ENCODE data around the gene LATS2.

LATS2 gene

DNA sequence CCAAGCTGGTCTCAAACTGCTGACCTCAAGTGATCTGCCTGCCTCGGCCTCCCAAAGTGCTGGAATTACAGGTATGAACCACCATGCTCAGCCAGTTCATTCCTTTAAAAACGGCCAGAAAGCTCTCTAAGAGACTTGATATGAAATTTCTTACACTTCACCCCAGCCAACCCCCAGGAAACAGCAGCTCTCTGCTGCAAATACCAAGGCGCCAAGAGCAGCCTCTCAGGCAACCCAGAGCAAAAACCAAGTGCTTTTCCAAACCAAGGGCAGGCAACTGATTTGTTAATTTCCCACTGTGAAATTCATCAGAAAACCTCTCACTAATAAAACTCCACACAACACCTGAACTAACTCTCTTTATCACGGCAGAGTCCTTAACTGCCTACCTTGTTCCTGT is 44.9 kb downstream of the LATS2 start:
- Mint-ChIP-seq H3K27ac (peak overlapping the region; percentile 98 to 99), H3K27me3 (no peaks in the 10 kb centered on the region), H3K4me3 (peak overlapping the region; percentile 35 to 46), H3K9me3 (peaks cover 0 to 5% of the 10 kb centered on the region in 2 donors), H3K4me1 (peaks cover 18% of the 10 kb centered on the region)
- ATAC-seq (no peak), DNase-seq (no peak)

GRCh38 chr13:21015284-21015683 is 46.1 kb downstream of the LATS2 start:
- Mint-ChIP-seq H3K9me3 (peaks cover 6 to 7% of the 10 kb centered on the region in 2 donors), H3K4me3 (no peak overlapping the region), H3K27me3 (no peaks in the 10 kb centered on the region), H3K4me1 (peaks cover 28% of the 10 kb centered on the region), H3K27ac (no peak overlapping the region)
- DNase-seq (no peak), ATAC-seq (no peak)

DNA sequence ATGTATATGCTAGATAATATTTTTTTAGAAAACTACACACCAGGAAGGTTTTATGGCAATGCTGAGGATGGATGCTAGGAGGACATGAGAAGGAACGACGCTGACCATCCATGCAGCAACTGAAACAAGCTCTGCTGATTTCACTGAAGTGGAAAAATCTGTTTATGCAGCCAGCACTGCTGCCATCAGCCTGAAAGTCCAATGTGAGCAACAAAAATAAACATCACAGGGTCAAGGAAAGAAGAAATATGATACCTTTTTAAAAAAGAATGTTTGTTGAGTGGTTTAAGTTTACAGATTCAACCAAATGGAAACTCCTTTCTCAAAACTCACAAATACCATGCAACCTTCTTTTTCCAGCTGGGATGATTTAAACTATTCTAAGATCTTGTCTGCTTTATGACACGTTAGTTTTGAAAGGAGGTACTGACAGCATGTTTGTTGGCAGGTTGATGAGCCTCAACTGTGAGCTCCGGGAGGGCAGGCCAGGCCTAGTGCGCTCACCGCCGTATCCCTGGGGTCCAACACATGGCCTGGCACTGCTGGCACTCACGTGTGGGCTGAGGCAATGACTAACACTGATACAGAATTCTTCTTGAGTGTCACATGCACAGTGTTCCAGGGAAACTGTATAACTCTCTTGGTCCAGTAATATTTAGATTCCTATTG is 46.8 kb downstream of the LATS2 start:
- DNase-seq (no peak), ATAC-seq (no peak)
- H3K27me3 Mint-ChIP-seq, result no peaks in the 10 kb centered on the region
- no peak overlapping the region for H3K4me3 Mint-ChIP-seq
- H3K27ac Mint-ChIP-seq, result peak overlapping the region; percentile 2 to 9
- H3K4me1 Mint-ChIP-seq, result peaks cover 35% of the 10 kb centered on the region
- peaks cover 6 to 9% of the 10 kb centered on the region in 2 donors for H3K9me3 Mint-ChIP-seq

GRCh38 chr13:21014139-21014501 is 47.3 kb downstream of the LATS2 start:
- H3K27ac Mint-ChIP-seq, result peak overlapping the region; percentile 37 to 89
- peaks cover 35% of the 10 kb centered on the region for H3K4me1 Mint-ChIP-seq
- peaks cover 6 to 9% of the 10 kb centered on the region in 2 donors for H3K9me3 Mint-ChIP-seq
- H3K4me3 Mint-ChIP-seq, result no peak overlapping the region
- no peaks in the 10 kb centered on the region for H3K27me3 Mint-ChIP-seq
- ATAC-seq, result no peak
- no peak for DNase-seq

DNA sequence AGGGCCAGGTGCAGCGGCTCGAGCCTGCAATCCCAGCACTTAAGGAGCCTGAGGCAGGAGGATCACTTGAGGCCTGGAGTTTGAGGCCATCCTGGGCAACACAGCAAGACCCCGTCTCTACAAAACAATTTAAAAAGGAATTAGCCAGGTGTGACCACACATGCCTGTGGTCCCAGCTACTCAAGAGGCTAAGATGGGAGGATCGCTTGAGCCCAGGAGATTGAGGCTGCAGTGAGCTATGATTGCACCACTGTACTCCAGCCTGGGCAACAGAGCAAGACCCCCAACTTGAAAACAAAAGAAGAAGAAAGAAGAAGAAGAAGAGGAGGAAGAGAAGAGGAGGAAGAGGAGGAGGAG is 47.7 kb downstream of the LATS2 start:
- Mint-ChIP-seq H3K4me3 (no peak overlapping the region), H3K9me3 (peaks cover 6 to 9% of the 10 kb centered on the region in 2 donors), H3K27me3 (no peaks in the 10 kb centered on the region), H3K27ac (peak overlapping the region; percentile 37 to 89), H3K4me1 (peaks cover 35% of the 10 kb centered on the region)
- ATAC-seq, result no peak
- DNase-seq, result no peak

DNA sequence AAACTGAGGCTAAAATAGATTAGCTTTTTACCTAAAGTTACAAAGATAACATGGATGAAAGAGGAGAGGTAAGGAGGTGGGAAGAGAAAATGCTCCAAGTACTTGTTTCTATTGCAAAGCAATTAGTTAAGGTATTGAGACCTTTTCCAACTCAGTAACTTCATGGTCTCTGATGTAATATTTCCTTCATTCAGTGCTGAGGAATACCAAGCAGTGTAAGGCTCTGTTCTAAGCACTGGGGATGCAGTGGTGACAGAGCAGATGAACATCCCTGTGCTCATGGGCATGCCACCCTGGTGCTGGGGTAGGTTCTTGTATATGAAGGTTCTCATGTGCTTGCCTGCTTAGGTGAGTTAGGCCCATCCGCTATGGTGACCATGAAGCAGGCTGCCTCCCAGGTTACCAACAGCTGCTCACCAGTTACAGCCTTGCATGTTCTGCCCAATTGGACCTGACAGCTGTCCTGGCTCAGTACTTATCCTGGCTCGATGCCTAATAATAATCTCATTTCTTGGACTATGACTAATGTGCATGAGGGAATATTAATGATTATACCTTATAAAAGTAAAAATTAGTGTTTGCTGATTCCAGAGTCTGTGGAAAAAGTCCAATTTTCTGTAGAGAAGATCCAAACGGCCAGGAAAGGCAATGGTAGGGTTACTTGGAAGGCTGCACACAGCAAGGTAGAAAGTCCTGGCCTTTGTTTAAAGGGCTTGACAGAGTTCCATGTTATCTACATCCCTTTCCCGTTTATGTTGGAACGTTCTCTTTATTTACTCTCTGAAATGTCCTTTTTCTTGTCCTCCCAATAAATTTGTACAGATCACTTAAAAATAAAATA is 48.3 kb downstream of the LATS2 start:
- no peak for ATAC-seq
- no peak overlapping the region for H3K27ac Mint-ChIP-seq
- no peak overlapping the region for H3K4me3 Mint-ChIP-seq
- DNase-seq, result no peak
- H3K9me3 Mint-ChIP-seq, result peaks cover 6 to 9% of the 10 kb centered on the region in 2 donors
- peaks cover 35% of the 10 kb centered on the region for H3K4me1 Mint-ChIP-seq
- H3K27me3 Mint-ChIP-seq, result no peaks in the 10 kb centered on the region

- ATAC-seq, result no peak
- peaks cover 27% of the 10 kb centered on the region for H3K4me1 Mint-ChIP-seq
These were observed 49.2 kb downstream of the LATS2 start for GRCh38 chr13:21012211-21012610.

GRCh38 chr13:21011378-21011777 is 50.0 kb downstream of the LATS2 start:
- no peaks in the 10 kb centered on the region for H3K27me3 Mint-ChIP-seq
- ATAC-seq (no peak), DNase-seq (no peak)
- H3K4me3 Mint-ChIP-seq, result no peak overlapping the region
- H3K9me3 Mint-ChIP-seq, result peaks cover 5 to 6% of the 10 kb centered on the region in 2 donors
- peaks cover 19% of the 10 kb centered on the region for H3K4me1 Mint-ChIP-seq
- H3K27ac Mint-ChIP-seq, result no peak overlapping the region

More at GRCh38 chr13:21012211-21012610, 49.2 kb downstream of the LATS2 start:
- Mint-ChIP-seq H3K27me3 (no peaks in the 10 kb centered on the region), H3K4me3 (no peak overlapping the region), H3K27ac (no peak overlapping the region), H3K9me3 (peaks cover 6 to 9% of the 10 kb centered on the region in 2 donors)
- no peak for DNase-seq

DNA sequence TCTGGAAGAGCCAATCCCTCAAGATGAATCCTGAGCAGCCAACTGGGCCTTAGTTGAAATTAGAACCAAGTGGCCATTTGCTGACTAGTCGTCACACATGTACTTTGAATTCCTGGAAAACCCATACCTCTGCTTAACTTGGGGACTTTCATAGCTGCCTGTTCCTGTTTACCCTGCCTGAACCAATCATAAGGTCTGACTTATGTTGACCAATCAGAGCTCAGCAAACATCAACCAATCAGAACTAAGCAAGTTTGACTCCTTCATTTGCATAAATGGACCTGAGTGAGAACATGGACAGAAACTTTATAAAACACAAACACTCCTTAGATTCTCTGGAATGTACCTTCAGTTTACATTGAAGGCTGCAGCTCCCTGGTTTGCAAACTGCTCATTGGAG is 50.8 kb downstream of the LATS2 start:
- H3K4me1 Mint-ChIP-seq, result peaks cover 18% of the 10 kb centered on the region
- no peaks in the 10 kb centered on the region for H3K27me3 Mint-ChIP-seq
- H3K4me3 Mint-ChIP-seq, result no peak overlapping the region
- peaks cover 5 to 6% of the 10 kb centered on the region in 2 donors for H3K9me3 Mint-ChIP-seq
- ATAC-seq, result peak; percentile 95
- DNase-seq, result peak; percentile 8 to 24
- H3K27ac Mint-ChIP-seq, result peak overlapping the region in 1 of 2 donors; percentile 91

GRCh38 chr13:21009036-21009435 is 52.4 kb downstream of the LATS2 start:
- Mint-ChIP-seq H3K4me3 (no peak overlapping the region), H3K27me3 (no peaks in the 10 kb centered on the region), H3K4me1 (peaks cover 18% of the 10 kb centered on the region), H3K9me3 (peaks cover 5 to 6% of the 10 kb centered on the region in 2 donors), H3K27ac (peak overlapping the region in 1 of 2 donors; percentile 31)
- ATAC-seq (no peak), DNase-seq (no peak)

- ATAC-seq (no peak), DNase-seq (no peak)
- Mint-ChIP-seq H3K27me3 (no peaks in the 10 kb centered on the region), H3K9me3 (peaks cover 5 to 6% of the 10 kb centered on the region in 2 donors), H3K4me3 (no peak overlapping the region), H3K4me1 (peaks cover 18% of the 10 kb centered on the region), H3K27ac (no peak overlapping the region)
These were observed 53.4 kb downstream of the LATS2 start for GRCh38 chr13:21008026-21008425.

DNA sequence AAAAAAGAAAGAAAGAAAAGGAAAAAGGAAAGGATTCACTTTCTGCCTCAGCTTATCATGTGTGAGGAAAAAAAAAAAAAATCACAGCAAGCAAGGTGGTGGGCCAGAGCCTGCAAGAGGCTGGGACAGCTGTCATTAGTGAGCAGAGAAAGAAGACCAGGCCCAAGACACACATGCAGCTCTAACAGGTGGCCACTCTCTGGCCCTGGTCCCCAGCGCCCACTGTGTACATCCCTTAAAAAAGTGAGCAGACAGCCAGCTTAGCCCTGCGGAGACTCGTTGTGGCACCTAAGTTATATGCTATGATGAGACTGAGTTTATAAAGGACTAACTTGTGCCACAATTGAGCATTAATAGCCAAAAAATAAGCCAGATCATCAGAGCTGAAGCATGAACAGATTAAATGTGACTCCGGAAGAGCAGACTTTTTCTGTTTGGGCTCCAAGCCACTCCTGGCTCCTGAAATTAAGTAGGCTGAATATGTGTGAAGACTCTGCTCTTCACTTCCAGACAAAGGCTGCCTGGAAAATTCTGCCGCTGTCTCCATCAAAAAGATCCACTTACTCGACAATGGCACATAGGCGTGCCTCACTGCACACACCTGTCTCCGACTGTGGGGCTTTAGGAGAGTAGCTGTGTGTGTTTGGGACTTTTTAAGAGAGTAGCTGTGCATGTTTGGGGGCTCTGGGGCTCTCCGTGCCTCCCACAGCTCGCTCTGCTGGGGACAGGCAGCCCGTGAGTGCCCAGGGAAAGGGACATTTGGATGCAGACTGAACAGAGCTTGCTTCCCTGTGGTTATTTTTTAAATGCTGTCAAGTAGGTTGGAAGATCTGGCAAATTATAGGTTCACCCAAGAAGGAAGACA is 55.0 kb downstream of the LATS2 start:
- Mint-ChIP-seq H3K27me3 (no peaks in the 10 kb centered on the region), H3K27ac (no peak overlapping the region), H3K4me1 (peaks cover 18% of the 10 kb centered on the region), H3K4me3 (no peak overlapping the region), H3K9me3 (peaks cover 5 to 6% of the 10 kb centered on the region in 2 donors)
- DNase-seq (no peak), ATAC-seq (no peak)

DNA sequence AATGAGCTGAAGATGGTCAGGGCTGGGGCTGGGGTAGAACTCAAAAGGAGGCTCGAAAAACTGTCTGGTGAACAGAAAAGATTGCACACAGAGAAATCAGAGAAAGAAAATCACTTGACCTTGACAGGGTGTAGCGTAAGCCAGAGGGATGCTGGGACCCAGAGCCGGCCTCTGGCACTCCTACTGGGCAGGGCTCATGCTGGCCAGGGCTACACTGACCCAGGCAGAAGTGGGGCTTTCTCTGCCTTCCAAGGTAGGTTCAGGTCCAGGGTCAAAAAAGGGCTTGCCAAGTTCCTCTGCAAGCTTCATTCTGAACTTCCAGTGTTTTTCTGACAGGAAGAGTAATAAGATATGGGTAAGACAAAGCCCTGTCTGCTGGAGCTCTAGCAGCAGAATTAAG is 56.2 kb downstream of the LATS2 start:
- Mint-ChIP-seq H3K27me3 (no peaks in the 10 kb centered on the region), H3K27ac (peak overlapping the region in 1 of 2 donors; percentile 68), H3K4me1 (peaks cover 6% of the 10 kb centered on the region), H3K4me3 (no peak overlapping the region), H3K9me3 (peaks cover 0 to 1% of the 10 kb centered on the region in 2 donors)
- no peak for ATAC-seq
- DNase-seq, result no peak

GRCh38 chr13:21001471-21001870 is 59.9 kb downstream of the LATS2 start:
- no peak for ATAC-seq
- no peaks in the 10 kb centered on the region for H3K9me3 Mint-ChIP-seq
- no peak overlapping the region for H3K27ac Mint-ChIP-seq
- no peak overlapping the region for H3K4me3 Mint-ChIP-seq
- DNase-seq, result no peak
- no peaks in the 10 kb centered on the region for H3K27me3 Mint-ChIP-seq
- H3K4me1 Mint-ChIP-seq, result no peaks in the 10 kb centered on the region

- Mint-ChIP-seq H3K4me3 (no peak overlapping the region), H3K4me1 (no peaks in the 10 kb centered on the region), H3K27ac (no peak overlapping the region), H3K27me3 (no peaks in the 10 kb centered on the region), H3K9me3 (no peaks in the 10 kb centered on the region)
- DNase-seq (no peak), ATAC-seq (no peak)
These were observed 60.7 kb downstream of the LATS2 start for GRCh38 chr13:21000647-21001046.
